ENCODE results near the gene PLP2. TPM values are rescaled to one million over a fixed set of nuclear protein-coding genes. Genes with fewer than 3 reads are reported as not detected.

PLP2 gene
- total and polyA plus RNA-seq, 2 of the 13 experiments (the other 11 are each of a cell fraction or from before 2014, with no cell fraction given): 0.40 to 3.6 TPM

DNA sequence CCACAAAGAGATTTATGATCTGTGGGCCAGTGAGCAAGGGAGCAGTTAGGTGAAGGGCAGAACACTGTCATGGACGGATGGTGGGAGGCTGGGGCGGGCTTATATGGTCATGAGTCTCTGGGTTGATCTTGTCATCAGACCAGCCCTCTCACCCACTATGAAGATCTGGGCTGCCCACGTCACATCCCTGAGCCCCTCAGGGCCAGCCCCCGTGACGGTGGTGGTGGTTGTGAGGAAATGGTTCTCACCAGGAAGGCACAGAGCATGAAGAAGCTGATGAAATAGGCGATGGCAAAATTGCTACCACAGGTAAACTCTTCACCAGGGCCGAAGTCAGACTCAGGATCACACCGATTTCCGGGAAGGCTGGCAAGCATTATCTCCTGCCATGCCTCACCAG, 39.4 kb downstream of the PLP2 start (continued):
- no peak for TF ChIP-seq ZNF660 (CRISPR knock-in tag; IDR thresholded peaks at IDR 0.05; ENCODE audit: borderline replicate concordance, low read depth)

- H3K9me3 ChIP-seq (ENCODE audit: low read length): no peaks in the 10 kb centered on the region
- no TSS peak for BruUV-seq (replicated peaks)
- FAIRE-seq (no peak), DNase-seq (ENCODE audit: low spot score) (no peak), ATAC-seq (no peak)
- no peaks in the 10 kb centered on the region for H3K27me3 ChIP-seq (ENCODE audit: control insufficient read depth in 1 of 2, insufficient read depth in 2 of 2, low read length in 2 of 2)
- no peaks in the 10 kb centered on the region for H3K79me2 ChIP-seq (ENCODE audit: insufficient read depth, low read length)
- no peak overlapping the region for H3K4me2 ChIP-seq (ENCODE audit: low read depth, low read length)
- no peak for TF ChIP-seq HCFC1 (IDR thresholded peaks at IDR 0.05; ENCODE audit: low read depth, low read length)
- no peak for TF ChIP-seq ZBTB1 (CRISPR knock-in tag; IDR thresholded peaks at IDR 0.05; ENCODE audit: borderline replicate concordance)
- WGBS (ENCODE audit: low lambda C conversion rate): 0% methylated on average over 1 of the region's 2 CpGs
- POLR2A ChIA-PET: no interaction called here
- H4K20me1 ChIP-seq (ENCODE audit: insufficient read depth, low read length): no peaks in the 10 kb centered on the region
- no peak overlapping the region for H2AFZ ChIP-seq (ENCODE audit: low read length)
- CTCF ChIA-PET (ENCODE audit: low intra/inter-chr PET ratio, low total read pairs): no interaction called here
- no peak overlapping the region for H3K9ac ChIP-seq (ENCODE audit: insufficient read depth, low read depth, low read length)
- intact Hi-C loops (cut with micrococcal nuclease; ENCODE audit: unreplicated experiment): no loop called here
- in situ Hi-C loops (cut with HindIII; ENCODE audit: extremely low pct_ligation_motif_present, low pct_unique_long_range_greater_than_20kb): no loop called here
- H3K4me1 ChIP-seq (ENCODE audit: insufficient read depth, low read length): no peaks in the 10 kb centered on the region
- H3K36me3 ChIP-seq (replicated peaks in 1 of 2; ENCODE audit: control insufficient read depth in 1 of 2, insufficient read depth in 2 of 2, low read length in 2 of 2): no peaks in the 10 kb centered on the region
- no peak overlapping the region for H3K4me3 ChIP-seq (replicated peaks in 1 of 3; ENCODE audit: insufficient read depth in 1 of 3, low read depth in 2 of 3, low read length in 3 of 3)
- H3K27ac ChIP-seq (ENCODE audit: extremely low read length, insufficient read depth, low read length): no peak overlapping the region
Measured at GRCh38 chrX:49212209-49212608, 40.5 kb downstream of the PLP2 start.

- POLR2A ChIA-PET: no interaction called here
Measured at GRCh38 chrX:49212861-49213260, 41.2 kb downstream of the PLP2 start.

More at GRCh38 chrX:49212861-49213260, 41.2 kb downstream of the PLP2 start:
- FAIRE-seq (no peak), DNase-seq (ENCODE audit: low spot score) (no peak), ATAC-seq (no peak)
- TF ChIP-seq TOPORS (CRISPR knock-in tag; IDR thresholded peaks at IDR 0.05) (no peak), CREB1 (IDR thresholded peaks at IDR 0.05) (peak; percentile 36; the same call in 1 of the 2 replicates), CREB1 (CRISPR knock-in tag; IDR thresholded peaks at IDR 0.05) (no peak), ATF7 (IDR thresholded peaks at IDR 0.05) (peak; percentile 86), ATF7 (CRISPR knock-in tag; IDR thresholded peaks at IDR 0.05) (no peak)
- Histone ChIP-seq H3K9ac (ENCODE audit: insufficient read depth, low read depth, low read length) (no peak overlapping the region), H3K36me3 (replicated peaks in 1 of 2; ENCODE audit: control insufficient read depth in 1 of 2, insufficient read depth in 2 of 2, low read length in 2 of 2) (no peaks in the 10 kb centered on the region), H3K79me2 (ENCODE audit: insufficient read depth, low read length) (no peaks in the 10 kb centered on the region), H3K4me3 (replicated peaks in 1 of 3; ENCODE audit: insufficient read depth in 1 of 3, low read depth in 2 of 3, low read length in 3 of 3) (no peak overlapping the region), H3K27me3 (ENCODE audit: control insufficient read depth in 1 of 2, insufficient read depth in 2 of 2, low read length in 2 of 2) (no peaks in the 10 kb centered on the region), H4K20me1 (ENCODE audit: insufficient read depth, low read length) (no peaks in the 10 kb centered on the region), H3K4me1 (ENCODE audit: insufficient read depth, low read length) (no peaks in the 10 kb centered on the region), H3K4me2 (ENCODE audit: low read depth, low read length) (no peak overlapping the region), H3K9me3 (ENCODE audit: low read length) (no peaks in the 10 kb centered on the region), H2AFZ (ENCODE audit: low read length) (no peak overlapping the region), H3K27ac (ENCODE audit: extremely low read length, insufficient read depth, low read length) (no peak overlapping the region)
- 9% methylated on average over 1 of the region's 1 CpG for WGBS (ENCODE audit: low lambda C conversion rate)
- intact Hi-C loops (cut with micrococcal nuclease; ENCODE audit: unreplicated experiment) (no loop called here), in situ Hi-C loops (cut with HindIII; ENCODE audit: extremely low pct_ligation_motif_present, low pct_unique_long_range_greater_than_20kb) (no loop called here)
- no TSS peak for BruUV-seq (replicated peaks)
- CTCF ChIA-PET (ENCODE audit: low intra/inter-chr PET ratio, low total read pairs): no interaction called here
